GM18873 (cell line): Measurements from ENCODE around the gene ADGRV1.

Source experiments
- ATAC-seq: cut with Tn5 transposase; IDR thresholded peaks from one replicate; pipeline ENCODE4 v1.9.1; 2021; ENCODE audit warnings: mild to moderate bottlenecking, moderate library complexity, moderate number of reproducible peaks; ENCODE audit not compliant: unreplicated experiment, low FRiP score

The ADGRV1 gene

DNA sequence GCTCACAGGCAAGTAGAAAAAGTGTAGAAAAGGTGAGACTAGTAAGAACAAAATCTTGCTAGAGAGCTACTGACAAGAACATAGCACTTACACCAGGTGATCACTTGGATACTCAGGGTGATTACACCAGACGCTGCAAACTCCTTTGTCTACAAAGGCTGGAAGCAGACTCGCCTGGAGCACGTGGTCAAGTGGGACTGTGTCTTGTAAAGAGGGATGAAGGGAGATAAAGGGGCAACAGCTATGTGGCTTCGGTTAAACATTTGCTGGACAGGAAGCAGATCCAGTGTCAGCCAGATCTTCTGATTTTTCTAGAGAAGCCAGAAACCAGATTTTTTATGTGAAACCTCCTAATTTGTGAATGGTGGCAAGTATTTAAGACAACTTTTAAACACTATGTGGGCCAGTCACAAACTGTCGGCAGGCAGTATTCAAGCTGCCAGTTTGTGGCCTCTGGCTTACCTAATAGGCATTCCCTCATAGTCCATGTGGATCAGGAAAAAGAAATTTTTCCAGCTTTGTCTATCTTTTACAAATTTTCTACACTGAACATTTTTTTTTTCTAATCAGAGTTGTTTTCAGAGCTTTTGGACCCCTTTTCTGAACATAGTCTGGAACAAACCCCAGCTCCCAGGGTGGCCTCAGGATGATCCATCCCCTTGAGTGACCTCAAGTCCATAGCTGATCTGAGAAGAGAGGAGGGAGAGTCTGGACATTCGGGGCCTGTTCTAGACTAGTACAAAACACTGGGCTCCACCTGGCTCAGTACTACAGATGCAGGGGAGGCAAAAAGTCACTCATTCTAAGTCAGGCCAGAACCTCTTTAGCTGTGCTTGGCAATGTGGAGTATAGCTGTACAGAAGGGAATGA, 561.6 kb downstream of the ADGRV1 start:
- no peak for ATAC-seq

DNA sequence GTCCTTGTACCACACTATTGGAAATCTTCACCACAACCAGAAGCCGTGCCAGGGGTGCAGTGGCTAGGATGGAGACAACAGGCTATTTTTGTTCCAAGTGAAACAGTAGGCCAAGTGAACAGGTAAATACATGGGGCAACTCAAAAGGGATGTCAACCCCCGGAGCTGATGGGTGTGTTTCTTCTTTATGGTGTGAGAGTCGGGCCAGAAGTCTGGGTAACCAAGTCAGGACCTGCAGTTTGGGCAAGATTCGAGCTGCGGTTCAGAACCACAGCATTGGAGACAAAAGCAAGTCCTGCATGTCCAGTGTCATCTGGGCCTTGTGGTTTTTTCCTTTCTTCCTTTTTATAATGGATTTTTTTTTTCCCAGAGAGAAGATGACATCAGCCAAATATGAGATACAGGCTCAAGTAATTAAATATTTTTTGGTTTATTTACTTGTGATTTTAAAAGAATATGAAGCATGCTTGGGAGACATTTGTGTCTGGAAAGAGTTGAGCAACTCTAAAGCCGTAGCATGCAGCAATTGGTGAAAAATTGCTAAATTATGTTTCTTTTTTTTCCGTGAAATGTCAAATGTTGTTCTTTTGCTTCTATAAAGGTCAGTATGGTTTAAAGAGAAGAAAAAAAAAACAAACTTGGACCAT, 562.9 kb downstream of the ADGRV1 start:
- ATAC-seq: no peak

DNA sequence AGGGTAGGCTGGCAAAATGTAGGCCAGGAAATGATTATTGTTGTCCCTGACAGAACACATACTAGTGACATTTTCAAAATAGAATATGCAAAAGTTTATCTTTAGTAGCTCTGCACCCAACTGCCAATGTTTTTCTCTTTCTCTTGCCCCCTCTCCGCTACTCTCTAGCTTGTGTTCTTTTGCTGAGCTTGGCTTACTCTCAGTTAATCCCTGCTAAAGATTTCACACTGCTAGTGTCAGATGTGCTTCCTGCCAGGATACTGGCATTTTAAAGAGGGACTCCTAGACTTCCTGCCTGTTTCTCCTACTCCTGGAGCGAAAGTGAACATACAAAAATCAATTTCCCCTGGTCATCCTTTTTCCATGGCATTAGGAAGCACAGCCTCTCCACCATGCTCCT, 564.1 kb downstream of the ADGRV1 start:
- no peak for ATAC-seq

DNA sequence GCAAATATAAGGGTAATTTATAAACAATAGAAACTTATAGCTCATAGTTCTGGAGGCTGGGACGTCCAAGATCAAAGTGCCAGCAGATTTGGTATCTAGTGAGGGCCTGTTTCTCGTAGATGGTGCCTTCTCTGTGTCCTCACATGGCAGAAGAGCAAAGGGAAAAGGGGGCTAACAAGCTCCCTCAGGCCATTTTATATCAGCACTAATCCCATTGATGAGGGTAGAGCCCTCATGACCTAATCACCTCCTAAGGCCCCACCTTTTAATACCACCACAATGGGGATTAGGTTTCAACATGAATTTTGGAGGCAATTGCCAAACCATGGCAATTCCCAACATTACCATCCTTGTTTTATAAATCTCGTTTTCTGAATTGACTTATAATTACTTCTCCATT, 564.7 kb downstream of the ADGRV1 start:
- ATAC-seq: no peak

- ATAC-seq: no peak
Measured at GRCh38 chr5:91123901-91124300, 565.3 kb downstream of the ADGRV1 start.

- ATAC-seq: no peak
Measured at GRCh38 chr5:91125916-91126315, 567.3 kb downstream of the ADGRV1 start.

GRCh38 chr5:91126448-91126847, 567.9 kb downstream of the ADGRV1 start:
- no peak for ATAC-seq

DNA sequence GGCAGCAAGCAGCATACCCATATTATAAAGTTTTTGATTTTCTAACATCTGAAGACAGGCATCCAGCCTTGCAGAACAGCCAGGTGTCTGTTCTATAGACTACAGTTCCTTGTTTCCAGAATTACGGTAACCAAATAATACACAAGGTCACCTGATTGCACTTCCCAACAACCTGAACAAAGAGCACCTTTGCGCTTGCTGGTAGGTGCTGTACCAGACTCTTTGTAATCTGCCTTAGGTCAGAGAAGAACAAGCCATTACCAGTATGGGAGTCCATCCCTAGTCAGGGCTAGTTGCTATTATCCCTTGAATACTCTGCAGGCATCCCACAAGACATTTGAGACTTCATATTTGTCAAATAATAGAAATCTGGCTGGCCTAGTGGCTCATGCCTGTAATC, 568.3 kb downstream of the ADGRV1 start:
- ATAC-seq: no peak

DNA sequence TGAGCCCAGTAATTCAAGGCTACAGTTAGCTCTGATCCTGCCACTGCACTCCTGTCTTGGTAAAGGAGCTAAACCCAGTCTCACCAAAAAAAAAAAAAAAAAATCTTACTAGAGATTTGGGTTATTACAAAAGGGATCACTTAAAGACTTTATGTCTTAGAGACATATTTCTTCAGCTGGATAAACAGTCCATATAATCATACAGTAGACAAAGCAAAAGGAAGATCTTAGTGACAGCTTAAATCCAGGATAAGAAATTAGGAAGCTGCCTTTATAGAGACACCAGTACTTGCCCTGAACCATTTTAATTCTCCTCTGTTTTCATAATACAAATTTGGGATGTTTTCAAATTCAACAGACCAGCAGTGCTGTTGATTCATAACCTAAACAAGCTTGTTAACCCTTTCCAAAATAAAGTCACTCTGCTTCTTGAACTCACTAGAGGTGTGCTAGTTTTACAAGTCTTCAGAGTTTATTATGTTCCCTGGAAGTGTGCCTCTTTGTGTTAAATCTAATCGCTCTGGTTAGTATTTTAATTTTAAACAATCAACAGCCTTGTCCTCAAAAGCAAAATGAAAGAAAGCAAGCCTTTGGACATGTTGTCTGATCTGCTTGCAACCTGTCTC, 569.0 kb downstream of the ADGRV1 start:
- ATAC-seq: no peak

GRCh38 chr5:91128604-91129003, 570.0 kb downstream of the ADGRV1 start:
- ATAC-seq: no peak

DNA sequence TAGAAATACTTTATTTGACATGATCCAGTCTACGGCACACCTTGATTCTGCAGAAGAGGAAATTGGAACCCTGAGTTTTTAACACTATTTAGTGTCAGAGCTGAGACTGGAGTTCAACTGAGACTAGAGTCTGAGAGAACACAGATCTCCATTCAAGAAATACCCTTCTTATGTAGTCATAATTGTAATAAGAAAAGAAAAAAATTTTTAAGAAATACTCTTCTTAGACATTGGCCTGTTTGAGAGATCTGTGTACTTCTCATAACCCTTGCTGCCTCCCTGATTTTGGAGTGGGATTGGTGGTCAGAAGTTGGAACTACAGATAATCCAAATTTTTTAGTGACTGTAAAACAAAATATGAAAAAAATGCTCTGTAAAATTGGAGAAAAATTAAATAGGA, 571.2 kb downstream of the ADGRV1 start:
- no peak for ATAC-seq

DNA sequence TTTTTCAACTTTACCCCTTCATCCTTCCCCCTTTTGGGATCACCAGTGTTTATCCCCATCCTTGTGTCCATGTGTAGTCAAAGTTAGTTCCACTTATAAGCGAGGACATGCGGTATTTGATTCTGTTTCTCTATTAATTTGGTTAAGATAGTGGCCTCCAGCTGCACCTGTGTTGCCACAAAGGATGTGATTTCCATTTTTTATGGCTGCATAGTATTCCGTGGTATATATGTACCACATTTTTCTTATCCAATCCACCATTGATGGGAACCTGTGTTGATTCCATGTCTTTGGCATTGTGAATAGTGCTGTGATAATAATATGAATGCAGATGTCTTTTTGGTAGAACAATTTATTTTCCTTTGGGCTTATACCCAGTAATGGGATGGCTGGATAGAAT, 572.2 kb downstream of the ADGRV1 start:
- no peak for ATAC-seq

GRCh38 chr5:91132550-91132949, 574.0 kb downstream of the ADGRV1 start:
- ATAC-seq: peak; percentile 77

- ATAC-seq: no peak
Measured at GRCh38 chr5:91133183-91133582, 574.6 kb downstream of the ADGRV1 start.

DNA sequence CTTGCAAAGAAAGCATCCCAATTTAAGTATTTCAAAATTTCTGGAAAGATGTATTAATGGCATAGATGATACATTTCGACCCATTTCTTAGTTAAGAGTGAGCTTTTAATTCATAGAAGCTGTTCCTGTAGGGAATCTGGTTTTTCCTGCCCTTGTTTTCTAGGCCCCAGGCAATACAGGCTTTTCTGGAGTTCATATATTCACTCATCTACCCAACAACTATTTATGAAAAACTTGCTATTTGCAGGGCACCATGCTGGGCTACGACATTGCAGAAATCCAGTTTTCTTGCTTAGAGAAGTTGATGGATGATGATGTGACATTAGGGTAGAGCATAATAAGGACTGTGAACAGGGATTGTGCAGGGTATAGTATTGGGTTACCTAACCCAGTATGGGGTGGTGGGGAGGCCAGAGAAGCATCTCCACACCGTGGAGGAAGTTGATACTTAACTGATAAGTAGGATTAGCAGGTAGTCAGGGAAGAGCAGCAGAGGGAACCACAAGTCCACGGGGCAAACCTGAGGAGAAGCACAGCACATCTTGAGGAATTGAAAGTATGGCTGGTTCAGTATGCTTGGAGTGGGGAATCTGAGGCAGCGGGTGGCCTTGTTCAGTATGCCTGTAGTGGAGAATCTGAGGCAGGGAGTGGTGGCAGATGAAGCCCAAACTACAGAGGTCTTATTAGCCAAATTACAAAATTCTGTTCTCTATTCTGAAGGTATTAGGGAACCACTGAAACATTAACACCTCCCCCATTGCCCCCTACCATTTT, 577.1 kb downstream of the ADGRV1 start:
- ATAC-seq: no peak

DNA sequence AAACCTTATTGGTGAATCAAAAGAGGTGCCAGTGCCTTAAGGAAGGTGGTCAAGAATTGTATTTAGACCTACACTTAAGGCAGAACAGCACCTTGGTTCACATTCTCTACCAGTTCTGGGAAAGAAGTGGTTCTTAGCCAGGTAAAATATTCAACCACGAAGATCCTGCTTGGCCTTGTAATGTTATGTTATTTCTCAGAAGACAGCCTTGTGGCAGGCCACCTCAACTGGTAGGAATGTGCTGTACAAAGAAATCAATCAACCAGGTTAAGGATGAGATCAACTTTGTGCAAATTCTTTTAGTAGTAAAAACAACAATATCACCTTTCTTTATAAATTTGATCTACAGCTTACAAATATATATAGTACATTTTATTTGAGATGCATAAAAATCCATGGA, 577.7 kb downstream of the ADGRV1 start:
- ATAC-seq: no peak

GRCh38 chr5:91137647-91138046, 579.0 kb downstream of the ADGRV1 start:
- no peak for ATAC-seq

DNA sequence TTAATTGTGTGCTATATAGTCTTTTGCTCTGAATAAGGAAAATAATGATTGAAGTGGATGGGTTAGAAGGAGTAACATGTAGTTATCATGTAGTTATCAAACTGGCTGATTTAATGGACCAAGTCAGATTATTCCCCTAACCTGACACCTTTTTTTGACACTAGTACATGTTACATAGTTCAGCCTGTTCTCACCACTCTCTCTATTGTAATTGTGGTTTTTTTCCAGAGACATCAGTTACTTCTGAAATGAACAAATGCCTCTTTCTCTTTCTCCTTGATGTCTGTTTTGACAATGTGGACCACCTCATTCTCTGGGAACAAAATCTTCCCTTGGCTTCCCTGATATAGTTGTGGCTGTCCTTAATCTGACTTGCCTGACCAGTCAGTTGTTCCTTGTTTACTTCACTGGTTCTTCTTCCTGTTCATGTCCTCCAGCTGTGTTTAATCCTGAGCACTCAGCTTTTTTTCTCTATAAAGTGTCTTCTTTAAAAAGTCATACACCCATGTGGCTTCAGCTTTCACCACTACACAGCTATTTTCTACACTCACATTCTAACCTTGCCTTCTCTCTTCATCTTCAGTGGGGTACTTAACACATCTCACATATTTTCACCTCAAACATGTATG, 581.1 kb downstream of the ADGRV1 start:
- ATAC-seq: no peak

DNA sequence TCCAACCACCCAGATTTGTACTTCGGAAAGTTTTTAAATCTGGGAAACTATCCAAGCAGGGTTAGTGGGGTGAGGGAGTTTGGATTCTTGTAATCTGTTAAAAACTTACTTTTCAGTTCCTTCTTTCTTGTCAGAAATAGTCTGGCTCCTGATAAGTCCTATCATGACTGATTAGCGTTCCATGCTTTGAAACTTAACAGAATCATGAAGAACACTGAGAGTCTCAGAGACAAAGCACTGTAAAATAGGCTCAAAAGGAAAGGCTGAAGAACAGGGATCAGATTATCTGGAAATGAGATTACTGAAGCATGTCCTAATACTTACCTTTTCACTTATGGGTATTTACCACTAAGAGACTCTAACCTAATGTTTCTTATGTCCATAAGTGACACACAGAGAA, 582.1 kb downstream of the ADGRV1 start:
- no peak for ATAC-seq

- ATAC-seq: no peak
Measured at GRCh38 chr5:91141642-91142041, 583.0 kb downstream of the ADGRV1 start.
